Embryonic facial prominence (tissue), 1 donor: ENCODE results near the gene BNC2.

ENCODE experiments used
- DNase-seq: peaks from one replicate; pipeline ENCODE4 v3.0.0-alpha.2; 2016; ENCODE audit errors: extremely low spot score

BNC2 gene

DNA sequence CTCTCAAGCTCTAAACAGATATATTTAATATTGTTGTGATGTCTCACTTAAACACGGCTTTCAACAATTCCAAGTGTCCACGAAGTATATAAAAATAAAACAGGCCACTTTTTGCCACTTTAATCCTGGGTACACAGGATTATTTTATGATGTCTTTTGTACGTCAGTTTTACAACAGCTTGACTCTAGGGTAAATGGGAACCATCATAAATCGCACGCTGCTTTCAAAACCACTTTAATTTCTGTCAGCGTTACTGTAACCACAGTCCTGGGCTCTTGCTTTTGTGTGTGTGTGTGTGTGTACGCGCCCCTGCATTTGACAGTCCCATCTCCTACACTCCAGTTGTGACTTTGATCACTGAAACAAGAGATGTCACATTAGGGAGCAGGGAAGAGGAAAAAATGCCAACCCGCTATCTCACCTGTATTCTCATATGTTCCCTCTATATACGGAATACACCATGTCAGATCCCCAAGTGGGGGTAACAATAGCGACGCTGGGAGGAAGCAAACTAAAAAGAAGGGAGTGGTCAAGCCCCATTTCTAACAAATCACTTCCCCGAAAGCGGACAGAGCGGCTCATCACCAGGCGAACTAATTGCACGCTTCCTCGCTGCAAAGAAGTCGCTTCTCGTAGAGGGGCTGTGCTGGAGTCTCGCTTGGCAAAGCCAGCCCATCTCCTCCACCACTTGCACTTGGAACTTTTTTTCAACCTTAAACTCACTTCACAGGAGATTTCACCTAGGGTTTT lies 1.2 kb downstream of the BNC2 start:
- no peak for DNase-seq

DNA sequence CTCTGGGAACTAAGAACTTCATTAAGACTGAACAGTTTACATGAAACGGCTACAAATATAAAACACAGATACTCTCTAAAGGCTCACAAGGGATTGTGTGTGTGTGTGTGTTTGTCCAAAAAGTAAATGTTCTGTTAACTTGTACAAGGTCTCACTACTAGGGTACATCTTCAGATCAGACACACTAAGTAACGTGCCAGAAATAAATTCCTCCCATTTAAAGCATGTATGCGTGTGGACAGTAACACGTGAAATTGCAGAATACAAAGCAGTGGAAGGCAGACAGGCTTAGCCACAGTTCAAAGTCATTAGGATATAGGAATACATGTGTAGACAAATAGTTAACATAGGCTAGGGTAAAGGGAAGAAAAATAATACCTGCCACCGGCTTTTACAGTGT lies 1.8 kb downstream of the BNC2 start:
- DNase-seq, result no peak

DNA sequence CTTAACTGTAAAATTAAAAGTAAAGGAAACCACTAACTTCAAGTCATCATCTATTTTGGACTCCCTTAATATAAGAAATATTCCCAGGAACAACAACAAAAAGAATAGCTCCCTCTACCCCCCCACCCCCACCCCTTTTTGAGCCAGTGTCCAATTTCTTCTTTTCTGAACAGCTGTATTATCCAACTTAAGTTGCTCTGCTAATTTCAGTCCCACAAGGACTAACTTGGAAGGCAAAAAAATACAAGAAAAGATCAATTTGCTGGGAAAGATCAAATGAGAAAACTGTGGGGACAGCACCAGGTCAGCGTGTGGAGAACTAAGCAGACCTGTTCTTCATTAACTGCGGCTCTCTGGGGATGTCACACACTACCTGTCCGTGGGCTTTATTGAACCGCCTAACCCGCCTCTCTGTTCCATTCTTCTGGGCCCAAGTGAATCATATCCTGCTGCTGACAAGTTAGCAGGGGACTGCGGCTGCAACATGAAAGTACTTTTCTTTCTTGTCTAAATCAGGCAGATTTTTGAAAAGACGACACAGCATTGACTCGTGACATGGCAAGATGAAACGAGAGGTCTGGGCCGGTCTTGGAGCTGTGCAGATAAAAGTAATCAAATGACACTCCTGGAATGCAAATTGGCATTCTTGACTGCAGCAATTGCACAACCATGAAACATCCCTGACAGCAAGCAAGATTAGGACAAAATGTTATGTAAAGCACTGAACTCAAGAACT lies 2.7 kb downstream of the BNC2 start:
- DNase-seq, result no peak

DNA sequence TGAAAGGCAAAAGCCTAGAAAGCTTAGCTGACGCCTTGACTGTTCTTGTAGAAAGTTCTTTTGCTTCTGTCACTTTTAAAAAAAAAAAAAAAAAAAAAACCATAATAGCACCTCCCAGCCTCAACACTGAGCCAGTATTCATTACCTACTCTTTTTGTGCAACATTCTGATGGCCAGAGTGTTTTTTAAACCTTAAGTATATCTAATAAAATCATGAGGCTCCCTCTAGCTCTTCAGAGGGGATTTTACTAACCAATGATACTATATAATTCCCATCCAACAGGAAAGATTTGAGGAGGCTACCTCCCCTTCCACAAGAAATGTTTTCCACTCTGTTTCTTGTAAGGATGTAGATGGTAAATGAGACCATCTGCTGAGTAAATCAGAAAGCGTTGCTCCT lies 3.9 kb downstream of the BNC2 start:
- peak; percentile 64 for DNase-seq

DNA sequence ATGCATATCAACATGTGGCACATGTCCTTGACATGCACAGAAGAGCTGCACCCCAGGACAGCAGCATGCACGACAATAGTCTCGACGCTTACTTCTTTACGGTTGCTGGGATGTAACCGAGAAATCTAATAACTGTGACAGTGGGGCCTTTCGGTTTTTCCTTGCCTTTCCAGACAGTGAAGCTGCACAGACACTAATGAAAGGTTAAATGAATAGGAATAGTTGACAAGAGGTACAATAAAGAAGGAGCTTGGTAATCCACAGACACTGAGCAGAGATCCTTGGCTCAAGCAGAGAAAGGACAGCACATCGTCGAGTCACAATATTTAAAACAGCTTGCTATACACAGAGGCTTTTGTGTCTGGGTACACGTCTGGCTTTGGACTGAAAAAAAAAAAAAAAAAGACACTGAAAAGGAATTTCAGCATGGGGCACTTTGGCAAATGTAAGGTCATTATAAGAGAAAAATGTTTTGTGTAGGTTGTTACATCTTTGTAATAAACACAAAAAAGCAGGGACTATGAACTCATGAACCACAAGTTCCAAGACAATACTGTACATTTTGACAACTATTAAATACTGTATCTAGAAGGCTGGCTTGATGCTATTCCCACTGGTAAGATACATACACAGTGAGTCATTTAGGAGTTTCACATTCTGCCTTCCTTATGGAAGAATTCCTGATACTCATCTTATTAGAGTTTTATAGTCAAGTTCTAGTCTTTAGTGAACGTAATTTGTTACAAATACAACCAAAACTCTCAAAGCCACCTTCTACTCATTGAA lies 5.6 kb downstream of the BNC2 start:
- DNase-seq, result no peak

DNA sequence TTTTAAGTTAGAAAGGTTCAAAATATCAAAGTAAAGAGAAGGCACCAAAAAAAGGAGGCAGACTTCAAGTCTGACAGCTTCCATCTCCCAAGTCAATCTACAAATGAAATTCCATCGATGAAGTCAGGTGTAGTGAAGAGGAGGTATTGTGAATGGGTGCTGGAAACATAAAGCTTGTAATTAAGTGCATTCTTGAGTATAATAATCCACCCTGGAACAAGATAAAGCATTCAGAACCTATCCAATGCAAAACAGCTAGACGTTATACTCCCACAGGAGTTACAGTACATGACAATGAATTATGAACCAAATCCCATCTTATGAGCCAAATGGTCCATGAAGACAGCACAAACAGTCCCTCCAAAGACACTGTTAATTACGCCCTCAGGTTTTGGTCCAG lies 22.3 kb downstream of the BNC2 start:
- DNase-seq, result no peak

DNA sequence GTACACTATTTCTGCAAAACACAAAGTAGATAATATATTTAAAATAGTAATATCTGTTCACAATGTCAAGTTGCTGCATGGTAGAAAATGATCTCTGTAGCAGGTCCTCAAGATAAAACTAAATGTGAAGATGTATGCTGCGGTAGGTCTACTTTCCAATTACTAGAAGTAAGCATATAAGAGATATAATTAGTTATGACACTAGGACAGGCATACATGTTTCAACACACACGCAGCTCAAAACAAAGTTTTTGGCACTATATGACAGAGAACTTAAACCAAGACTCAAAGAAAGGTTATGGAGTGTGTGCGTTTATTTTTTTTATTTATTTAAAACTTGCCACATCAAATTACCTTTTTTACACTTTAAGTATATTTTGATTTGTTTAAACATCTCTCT lies 23.5 kb downstream of the BNC2 start:
- no peak for DNase-seq

DNA sequence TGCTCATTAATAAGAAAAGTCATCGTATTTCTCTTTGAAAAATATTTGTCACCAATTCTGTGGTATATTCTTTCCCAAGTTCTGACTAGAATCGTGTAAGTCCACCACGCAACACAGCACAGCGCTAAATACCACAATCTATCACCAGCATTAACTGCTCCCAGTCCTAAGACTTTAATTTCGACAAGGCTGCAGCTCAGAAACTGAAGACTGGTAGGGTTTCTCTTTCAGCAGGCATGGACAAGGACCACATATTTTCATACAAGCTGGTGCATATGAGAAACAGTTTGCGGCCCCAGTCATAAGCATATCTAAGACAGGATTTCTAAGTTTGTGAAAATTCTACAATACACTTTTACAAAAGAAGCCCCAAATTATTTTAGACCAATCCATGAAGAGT lies 24.1 kb downstream of the BNC2 start:
- DNase-seq, result no peak

DNA sequence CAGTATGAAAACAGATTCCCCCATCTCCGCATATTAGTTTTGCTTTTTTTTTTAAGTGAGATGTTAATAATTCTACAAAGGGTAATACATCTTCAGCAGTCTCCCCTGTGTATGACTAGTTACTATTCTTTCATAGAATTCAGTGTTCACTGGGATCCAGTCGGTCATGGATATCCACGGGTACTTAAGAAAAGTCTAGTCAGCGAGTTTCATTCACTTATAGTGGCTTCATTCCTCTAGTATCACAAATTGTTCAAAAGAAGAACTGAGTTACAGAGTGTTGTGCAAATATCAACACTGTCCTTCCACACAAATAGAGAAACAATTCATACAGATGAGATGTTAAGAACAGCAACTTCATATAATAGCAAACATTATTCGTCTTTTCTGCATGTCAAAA lies 35.7 kb downstream of the BNC2 start:
- DNase-seq, result no peak

DNA sequence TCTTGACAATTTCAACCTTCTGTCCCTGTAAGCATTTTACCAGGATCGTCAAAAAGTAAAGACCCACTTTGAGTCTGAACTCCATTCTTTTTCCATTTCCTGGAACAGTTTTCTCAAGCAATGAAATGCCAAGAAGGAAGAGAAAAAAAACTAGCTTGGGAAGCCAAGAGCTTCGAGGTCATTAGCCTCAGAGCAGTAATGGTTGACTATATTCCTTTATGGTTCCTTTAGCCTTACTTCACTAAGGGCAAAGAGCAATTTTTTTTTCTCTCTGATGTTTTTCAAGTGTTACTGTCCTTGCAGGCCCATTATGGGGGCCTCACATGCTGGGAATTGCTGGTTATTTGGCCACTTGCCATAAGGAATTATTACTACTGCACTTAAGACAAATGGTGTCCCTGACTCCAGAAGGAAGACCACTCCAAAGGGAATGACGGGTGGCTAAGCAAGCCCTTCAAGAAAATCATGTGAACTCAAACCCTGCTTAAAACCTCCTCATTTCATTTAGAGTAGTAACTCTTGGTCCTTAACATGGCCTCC lies 37.1 kb downstream of the BNC2 start:
- DNase-seq, result no peak

DNA sequence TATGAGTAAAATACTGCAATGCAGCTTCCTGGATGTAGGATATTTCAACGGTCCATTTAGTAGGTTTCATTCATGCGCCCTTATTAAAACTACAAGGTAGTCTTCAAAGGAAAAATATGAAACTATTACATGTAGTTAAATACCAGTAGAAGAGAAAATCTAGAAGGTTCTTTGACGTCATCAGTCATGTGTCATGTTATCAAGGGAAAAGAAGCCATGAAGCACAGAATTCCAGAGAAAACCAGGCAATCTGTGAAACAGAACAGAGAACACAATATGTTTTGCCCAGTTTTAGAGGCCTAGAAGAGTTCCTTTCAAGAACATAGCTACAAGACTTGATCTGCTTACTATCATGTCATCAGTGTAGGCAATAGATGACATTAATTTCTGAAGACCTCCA lies 38.4 kb downstream of the BNC2 start:
- no peak for DNase-seq

DNA sequence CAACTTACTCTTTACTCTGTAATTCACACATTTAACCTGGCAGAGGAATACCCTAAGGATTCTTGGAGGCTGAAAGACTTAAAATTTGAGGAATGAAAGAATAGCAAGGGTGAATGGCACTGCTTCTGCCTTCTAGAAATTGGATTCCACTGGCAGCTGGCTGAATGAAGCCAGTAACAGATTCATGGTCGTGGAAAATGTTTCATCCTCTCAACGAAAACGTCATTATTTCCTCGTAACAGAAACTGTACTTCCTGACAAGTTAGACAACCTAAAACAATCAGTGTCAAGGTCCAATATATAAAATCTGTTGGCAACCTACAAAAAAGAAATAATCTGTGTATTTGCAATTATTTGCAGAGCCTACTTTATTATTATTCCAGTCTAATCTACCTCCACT lies 39.7 kb downstream of the BNC2 start:
- DNase-seq, result no peak

DNA sequence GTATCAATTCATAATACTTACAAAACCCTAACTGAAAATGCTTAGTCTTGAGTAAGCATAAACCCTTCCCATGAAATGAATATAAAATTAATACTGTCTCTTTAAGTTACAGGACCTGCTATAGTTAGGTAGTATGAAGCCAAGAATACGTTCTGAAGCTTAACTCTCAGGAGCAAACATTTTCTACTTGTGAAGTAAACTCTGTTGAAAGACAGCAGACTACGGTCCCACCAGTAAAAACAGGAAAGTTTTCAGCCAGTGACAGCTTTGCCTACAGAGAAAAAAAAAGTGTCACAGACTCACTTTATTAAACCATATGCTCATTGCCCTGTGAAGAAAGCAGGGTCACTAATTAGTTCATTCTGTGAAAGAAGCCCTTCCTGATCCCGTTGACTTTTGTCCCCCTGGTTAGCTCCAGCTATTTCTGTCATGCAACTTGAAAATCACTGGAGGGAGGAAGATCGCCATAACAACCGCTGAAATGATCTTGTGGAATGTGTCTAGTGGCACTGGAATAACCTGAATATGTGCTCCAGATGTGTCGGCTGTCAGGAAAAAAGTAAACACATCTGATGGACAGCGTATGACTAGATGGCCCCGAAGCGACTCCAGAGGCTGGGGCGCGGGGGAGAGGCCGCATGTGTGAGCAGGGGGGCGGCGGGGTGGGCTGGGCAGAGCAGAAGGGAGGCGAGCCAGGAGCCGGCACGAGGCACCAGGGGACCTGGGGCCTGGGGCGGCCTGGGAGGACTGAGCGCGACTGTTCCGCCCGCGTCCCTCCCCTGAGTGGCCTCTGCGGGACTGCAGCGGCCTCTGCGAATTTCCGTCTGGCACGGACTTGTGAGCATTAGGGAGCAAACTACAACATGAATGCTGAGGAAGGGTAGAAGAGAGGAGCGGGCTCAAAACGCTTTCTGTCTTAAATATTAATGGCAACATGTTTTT lies 41.9 kb downstream of the BNC2 start:
- peak; percentile 49 for DNase-seq

DNA sequence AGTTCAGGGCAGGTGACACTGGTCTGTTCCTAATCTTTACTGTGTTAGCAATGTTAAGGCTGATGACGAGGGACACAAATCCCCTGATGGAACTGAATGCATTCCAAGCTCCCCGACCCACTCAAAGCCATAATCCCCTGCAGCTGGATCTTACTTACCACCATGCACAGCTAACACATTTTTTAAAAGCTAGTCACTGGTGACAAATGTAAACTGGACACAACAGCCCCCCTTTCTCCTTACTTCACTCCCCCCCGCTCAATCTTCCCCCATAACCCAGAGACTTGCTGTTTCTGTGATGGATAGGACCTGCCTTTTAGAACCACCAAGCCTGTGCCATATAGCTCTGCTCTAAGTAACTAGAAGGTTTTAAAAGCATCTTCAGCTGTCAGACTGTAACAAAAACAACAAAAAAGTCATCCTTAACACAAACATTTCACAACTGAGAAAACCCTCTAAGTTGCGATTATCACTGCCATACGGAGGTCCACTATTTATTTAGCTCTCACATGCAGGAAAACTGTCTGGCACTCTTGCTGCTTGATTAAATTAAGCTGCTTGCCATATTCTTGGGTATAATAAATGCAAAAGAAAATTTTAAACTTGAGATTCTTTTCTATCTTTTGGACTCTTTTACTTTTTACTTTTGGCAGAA lies 44.4 kb downstream of the BNC2 start:
- no peak for DNase-seq

DNA sequence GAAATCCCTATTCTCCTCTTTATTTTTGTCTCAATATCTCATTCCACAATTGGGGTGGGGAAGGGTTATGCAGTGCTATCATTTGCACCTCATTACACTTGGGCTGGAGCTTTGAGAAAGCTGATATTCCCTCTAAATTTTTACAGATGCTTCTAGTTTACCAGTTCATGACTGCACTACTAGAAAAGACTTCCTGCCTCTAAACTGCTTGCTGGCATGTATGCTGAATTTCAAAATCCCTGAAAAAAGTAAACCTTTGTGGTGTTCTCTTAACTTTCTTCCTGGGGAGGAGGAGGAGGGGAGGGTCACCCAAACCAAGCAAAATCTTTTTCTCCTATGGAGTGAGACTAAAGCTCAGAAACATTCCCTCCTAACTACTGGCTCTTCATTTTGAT lies 45.1 kb downstream of the BNC2 start:
- peak; percentile 67 for DNase-seq

DNA sequence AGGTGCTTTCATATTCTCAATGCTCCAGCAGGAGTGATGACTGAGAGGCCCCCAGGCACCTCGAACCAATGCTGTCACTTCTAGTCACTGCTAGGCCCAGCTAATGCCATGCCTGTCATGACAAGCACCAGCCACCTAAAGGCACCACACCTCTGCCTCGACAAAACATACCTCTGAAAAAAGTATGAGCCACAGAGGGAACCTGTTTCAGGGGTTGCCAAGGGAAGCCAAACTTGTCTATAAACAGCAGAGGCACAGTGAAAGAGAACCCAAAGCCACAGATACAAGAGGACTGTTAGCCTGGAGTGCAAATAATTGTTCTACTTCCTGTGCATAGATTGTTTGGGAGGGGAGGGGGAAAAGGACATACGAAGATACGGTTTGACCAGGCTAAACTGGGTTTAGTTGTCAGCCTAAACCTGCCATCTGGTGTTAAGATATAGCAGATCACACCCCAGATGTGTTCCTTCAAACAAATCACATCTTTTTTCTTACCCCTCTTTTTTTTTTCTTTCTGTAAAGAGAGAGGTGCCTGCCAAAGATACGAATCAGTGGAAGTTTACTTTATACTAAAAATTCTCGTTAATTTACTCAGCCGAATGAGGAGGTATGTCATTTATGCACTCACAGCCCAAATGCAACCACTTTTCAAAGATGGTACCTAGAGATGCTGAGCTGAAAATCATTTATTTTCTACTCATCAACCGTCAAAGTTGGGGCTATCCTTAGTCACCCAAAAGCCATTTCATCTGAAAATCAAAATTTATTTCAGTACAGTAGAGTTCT lies 45.7 kb downstream of the BNC2 start:
- DNase-seq, result peak; percentile 60

DNA sequence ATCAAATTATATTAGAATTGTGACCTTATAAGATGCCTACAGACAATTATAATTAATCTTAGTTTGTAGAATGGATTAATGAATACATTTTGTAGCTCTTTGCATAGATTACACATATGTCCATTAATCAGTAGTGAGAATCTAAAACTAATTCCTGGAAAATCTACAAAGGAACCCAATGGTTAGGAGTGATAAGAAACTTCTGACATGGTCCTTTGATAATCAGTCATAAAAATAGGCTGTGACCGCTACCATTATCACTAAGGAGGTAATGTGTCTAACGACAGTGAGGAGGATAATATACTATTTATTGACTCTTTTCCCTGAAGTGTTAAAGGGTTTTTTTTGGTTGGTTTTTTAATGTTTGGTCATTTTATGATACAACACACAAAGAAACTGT lies 46.6 kb downstream of the BNC2 start:
- no peak for DNase-seq

DNA sequence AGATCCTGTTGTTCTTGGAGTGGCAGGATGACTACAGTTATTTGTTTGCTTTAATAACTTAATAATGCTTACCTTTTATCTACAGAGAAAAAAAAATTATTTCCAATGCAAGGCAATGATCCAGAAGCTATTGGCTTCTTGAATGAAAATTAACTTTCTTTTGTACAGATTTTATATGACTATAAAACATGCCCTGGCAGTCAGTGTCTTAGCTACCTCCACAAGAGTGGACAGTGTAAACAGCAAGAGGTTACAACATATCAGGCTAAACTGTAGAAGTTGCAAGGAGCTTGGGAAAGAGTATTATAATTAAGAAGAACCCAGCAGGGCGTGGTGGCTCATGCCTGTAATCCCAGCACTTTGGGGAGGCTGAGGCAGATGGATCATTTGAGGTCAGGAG lies 49.1 kb downstream of the BNC2 start:
- DNase-seq, result no peak

DNA sequence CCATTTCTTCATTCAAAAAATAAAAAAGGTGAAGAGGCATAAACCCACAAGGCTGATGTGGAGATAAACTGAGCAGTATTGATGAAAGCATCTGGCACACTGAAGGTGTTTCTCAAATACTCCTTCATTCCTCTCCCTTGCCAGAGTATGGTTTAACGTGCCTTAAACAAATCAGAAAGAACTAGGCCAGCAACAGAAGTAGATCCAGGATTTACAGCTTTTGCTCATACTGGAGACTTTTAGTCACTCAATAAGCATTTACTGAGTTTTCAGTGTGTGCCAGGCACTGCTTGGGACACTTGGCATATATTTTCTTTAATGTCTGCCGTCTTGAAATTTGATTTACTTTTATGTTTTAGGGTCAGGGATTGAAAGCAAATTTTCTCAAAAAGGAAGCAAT lies 53.0 kb downstream of the BNC2 start:
- no peak for DNase-seq

DNA sequence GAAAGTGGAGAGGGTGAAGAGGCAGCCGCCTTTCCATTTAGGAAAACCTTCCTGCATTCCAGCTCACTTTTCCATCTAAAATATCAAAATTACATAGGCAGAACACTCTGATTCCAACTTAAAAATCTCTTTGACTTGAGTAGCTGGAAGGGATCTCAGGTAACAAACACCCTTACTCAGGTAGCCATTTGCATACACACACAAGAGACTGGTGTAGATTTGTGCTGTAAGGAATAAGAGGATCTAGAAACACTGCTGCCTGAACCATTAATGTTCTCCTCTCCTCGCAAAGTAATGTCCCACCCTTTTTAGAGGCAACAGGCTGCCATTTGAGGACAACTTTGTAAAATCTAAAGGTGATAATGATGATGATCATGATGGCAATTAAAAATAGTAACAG lies 53.5 kb downstream of the BNC2 start:
- DNase-seq, result no peak
